ENCODE data around the gene SETD3. TPM values are rescaled to one million over a fixed set of nuclear protein-coding genes. Genes with fewer than 3 reads are reported as not detected.

Gene SETD3
- polyA plus RNA-seq, 4 donors, result 64.1 to 73.6 (median 67.3) TPM

GRCh38 chr14:99503848-99504453 is 23.3 kb upstream of the SETD3 start:
- DNase-seq (ENCODE audit: low read depth in 4 of 4, low spot score in 3 of 4), result no peak

GRCh38 chr14:99502989-99503421 is 22.3 kb upstream of the SETD3 start:
- DNase-seq (ENCODE audit: low read depth in 4 of 4, low spot score in 3 of 4), result no peak

DNA sequence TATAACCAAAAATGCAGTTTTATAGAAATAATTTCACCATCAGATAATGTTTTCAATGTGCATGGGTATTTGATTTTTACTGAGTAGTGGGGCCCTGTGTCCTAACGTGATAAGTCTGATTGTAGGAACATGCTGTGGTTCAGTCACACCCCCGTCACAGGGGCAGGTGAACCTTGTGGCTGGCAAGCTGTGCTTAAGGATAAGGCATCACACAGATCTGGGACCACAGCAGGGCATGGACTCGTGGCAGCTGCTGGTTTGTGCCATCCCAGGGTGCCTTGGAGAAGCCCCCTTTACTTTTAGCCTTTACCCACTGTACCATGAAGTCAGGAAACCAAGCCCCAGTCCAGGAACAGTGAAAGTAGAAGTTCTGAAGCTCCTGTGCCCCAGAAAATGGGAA is 17.2 kb upstream of the SETD3 start:
- no peak for DNase-seq (ENCODE audit: low read depth in 4 of 4, low spot score in 3 of 4)

GRCh38 chr14:99497341-99497740 is 16.7 kb upstream of the SETD3 start:
- DNase-seq (ENCODE audit: low read depth in 4 of 4, low spot score in 3 of 4), result no peak

GRCh38 chr14:99484106-99484505 is 3.4 kb upstream of the SETD3 start:
- no peak for DNase-seq (ENCODE audit: low read depth in 4 of 4, low spot score in 3 of 4)

GRCh38 chr14:99481745-99482099 is 1.1 kb upstream of the SETD3 start:
- DNase-seq (ENCODE audit: low read depth in 4 of 4, low spot score in 3 of 4), result no peak

DNA sequence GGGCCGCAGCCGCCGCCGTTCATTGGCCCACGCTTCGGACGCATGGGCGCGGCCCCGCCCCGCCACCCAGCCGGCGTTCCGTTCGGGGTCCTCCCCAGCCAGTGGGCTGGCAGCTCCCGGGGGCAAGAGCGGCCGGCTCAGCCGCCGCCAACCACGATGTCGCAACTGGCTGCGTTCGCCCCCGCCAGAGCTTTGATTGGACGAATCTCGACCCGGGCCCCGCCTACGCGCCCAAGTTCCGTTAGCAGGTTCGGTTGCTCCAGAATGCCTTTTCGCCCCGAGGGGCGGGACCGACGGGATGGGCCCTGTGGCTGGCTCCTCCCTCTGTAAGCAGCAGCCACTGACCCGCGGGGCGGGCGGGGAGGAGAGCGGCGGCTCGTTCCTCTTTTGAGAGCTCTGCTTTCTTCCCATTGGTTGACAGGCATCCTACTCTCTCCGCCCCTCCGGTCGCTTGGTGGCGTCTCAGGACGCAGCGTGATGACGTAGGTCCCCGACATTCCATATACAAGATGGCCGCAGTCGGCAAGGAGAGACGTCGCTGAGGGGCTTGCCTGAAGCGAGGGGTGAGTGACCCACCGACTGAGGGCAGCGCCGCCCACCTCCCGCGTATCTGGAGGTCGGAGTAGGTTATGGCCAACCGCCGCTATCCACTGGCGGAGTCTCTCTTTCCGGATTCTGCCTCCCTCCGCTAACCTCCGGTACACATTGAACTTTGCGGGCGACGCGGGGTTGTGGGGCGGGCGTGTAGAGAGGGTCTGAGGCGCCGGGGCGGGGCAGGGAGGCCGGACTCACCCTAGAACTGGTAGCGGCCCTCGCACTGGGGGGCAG is 472 bp upstream of the SETD3 start, which contains the start of gene CCNK:
CCNK (plus strand) TSS at position 493 of the 828 bp plus-strand sequence. CDS start 11,269 bp downstream, outside the sequence.
- DNase-seq (ENCODE audit: low read depth in 4 of 4, low spot score in 3 of 4), result peak; percentile 99 to 100 (median 99)

GRCh38 chr14:99479160-99479905 is 1.3 kb downstream of the SETD3 start:
- DNase-seq (ENCODE audit: low read depth in 4 of 4, low spot score in 3 of 4), result no peak

GRCh38 chr14:99478128-99478527 is 2.5 kb downstream of the SETD3 start:
- DNase-seq (ENCODE audit: low read depth in 4 of 4, low spot score in 3 of 4), result no peak

GRCh38 chr14:99476864-99477263 is 3.8 kb downstream of the SETD3 start:
- DNase-seq (ENCODE audit: low read depth in 4 of 4, low spot score in 3 of 4), result no peak

DNA sequence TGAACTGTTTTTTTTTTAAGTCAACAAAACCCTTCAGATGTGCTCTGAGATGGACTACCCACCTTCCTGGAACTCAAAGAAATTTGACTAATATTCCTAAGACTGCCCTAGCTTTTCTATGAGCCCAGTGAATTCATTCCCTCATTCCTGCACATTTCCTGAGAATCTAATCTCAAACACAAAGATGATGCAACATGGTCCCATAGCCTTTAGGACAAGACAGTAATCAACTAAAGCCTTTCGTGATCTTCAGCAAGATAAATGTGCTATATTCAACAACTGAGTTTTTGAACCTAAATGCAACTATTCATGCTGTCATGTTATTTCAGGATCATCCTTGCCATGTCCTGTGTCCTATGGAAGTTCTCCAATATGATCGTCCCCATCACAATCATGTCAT is 5.0 kb downstream of the SETD3 start:
- no peak for DNase-seq (ENCODE audit: low read depth in 4 of 4, low spot score in 3 of 4)

DNA sequence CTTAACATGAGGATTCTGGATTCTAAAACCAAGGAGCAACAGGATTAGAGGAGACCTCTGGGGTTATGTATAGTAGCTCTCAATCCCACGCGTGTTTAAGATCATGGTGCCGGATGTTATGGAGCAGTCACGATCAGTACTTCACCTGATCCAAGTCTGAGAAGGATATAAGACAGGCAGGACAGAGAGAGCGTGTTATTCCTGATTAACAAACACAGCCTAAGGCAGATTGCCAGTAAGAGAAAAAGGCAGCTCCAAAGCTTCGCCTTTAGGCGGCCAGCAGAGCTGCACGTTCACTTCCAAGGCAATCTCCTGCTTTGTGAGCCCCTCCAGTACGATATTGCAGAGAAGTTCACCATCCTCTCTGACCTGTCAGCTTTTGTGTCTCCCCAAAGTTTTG is 5.5 kb downstream of the SETD3 start:
- DNase-seq (ENCODE audit: low read depth in 4 of 4, low spot score in 3 of 4), result no peak

DNA sequence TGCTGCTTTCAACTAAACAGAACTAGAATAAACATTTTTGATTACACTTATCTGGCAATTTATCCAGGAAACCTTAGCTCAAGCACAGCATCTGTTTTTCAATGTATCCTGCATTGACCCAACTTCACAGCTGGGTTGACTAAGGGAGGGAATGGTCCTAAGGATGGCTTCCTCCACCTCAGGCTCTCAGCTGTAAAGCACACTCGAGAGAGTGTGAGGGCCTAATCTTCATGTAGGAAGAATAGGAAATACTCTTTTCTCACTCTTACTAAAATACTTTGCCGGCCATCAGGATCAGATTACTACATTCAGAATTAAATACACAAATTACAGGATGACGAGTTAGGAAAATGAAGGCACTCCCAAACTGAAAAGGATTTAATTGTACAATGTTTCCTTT is 7.2 kb downstream of the SETD3 start:
- DNase-seq (ENCODE audit: low read depth in 4 of 4, low spot score in 3 of 4), result no peak

DNA sequence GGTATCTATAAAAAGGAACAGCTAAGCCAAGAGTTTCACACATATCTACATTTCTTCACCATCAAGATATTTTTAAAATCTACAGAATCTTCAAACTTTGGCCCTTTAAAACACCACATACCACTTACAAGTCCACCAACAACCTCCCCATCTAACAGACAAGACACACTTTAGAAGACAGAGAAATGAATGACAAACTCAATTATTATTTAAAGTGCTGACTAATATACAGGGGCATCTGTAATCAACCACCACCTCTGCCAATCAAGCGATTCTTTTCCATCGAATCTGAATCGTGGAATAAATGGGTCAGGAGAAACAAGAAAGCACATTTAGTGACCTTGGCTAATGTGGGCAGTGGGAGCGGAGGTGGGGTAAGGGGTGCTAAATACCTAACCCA is 7.7 kb downstream of the SETD3 start:
- DNase-seq (ENCODE audit: low read depth in 4 of 4, low spot score in 3 of 4), result no peak

GRCh38 chr14:99471731-99472130 is 8.9 kb downstream of the SETD3 start:
- DNase-seq (ENCODE audit: low read depth in 4 of 4, low spot score in 3 of 4), result no peak

- DNase-seq (ENCODE audit: low read depth in 4 of 4, low spot score in 3 of 4), result no peak
These were observed 11.6 kb downstream of the SETD3 start for GRCh38 chr14:99468836-99469592.

- DNase-seq (ENCODE audit: low read depth in 4 of 4, low spot score in 3 of 4), result no peak
These were observed 12.6 kb downstream of the SETD3 start for GRCh38 chr14:99468081-99468480.

DNA sequence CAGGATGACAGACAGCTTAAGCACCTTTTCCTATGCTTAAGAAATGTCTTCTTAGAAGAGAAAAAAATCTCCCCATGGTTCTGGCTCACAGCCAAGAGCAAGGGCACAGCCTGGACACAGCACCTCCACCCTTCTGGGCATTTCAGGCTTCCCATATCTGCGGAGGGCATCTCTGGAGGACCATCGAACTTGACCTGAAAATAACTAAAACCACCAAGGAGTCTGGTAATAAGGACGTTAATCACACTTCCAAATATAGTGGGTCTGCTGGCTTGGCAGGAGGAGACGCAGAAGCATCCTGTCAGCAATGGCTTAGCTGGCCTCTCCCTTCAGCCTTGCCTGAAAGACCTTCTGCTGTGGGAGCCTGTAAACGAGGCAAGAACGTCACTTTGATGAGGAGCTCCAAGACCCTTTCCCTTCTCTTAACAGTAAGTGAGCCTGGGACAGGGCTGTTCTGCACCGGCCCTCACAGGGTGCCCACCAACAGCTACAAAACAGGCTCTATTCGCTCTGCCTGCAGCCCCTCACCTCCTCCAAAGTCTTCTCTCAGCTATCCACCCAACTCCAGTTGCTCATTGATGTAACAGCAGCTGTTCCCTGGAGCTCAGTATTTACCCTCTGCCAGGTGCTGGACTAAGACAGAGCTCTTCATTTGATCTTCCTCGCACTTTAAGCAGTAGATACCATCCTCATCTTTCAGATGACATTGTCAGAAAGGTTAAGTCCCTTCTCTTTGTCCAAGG is 13.2 kb downstream of the SETD3 start:
- no peak for DNase-seq (ENCODE audit: low read depth in 4 of 4, low spot score in 3 of 4)

- DNase-seq (ENCODE audit: low read depth in 4 of 4, low spot score in 3 of 4), result no peak
These were observed 13.9 kb downstream of the SETD3 start for GRCh38 chr14:99466758-99467157.

DNA sequence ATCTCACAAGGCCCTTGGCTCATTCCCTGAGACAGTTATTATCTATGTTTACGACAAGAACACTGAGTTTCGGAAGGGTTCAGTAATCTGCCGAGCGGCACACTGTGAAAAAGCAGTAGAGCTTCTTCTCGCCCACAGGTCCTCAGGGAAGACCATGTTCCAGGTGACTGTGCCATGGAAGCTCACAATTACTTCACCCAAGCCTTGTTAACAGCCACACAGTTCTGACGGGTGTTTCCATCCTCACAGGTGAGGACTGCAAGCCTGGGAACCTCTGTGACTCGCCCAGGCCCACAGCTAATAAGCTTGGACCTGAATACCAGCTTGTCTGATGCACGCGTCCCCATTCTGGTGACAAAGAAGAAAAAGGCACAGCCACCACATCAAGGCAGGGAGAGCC is 15.4 kb downstream of the SETD3 start:
- DNase-seq (ENCODE audit: low read depth in 4 of 4, low spot score in 3 of 4), result no peak
